ENCODE data around the gene CXorf49B.
"Not testable (repeated sequence)": the region's sequence is repeated elsewhere in the genome, so short reads cannot be mapped to it uniquely, and the experiment has no call there.

The CXorf49B gene

GRCh38 chrX:71763049-71763448, at the start of gene CXorf49B:
CXorf49B (plus strand) TSS chrX:71763349; CDS start chrX:71763424, 75 bp downstream.
- not testable (repeated sequence) for DNase-seq

DNA sequence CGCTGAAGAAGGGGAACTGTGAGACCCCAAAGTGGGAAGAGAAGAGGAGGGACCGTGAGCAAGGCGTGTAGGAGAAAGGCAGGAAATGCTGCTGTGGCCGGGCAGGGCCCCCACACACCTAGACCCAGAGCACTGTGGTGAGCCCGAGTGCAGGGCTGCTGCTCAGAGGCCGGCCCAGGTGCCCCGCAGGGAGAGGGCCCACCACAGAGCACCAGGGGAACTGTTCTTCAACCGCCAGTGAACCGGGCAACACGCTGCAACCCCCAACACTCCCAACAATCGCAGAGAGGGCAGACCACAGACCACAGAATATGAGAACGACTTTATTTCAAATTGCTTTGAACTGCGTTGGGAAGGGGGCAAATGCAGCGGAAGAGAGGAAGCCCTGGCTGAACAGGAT, 49.1 kb upstream of the CXorf49B start:
- DNase-seq: not testable (repeated sequence)

DNA sequence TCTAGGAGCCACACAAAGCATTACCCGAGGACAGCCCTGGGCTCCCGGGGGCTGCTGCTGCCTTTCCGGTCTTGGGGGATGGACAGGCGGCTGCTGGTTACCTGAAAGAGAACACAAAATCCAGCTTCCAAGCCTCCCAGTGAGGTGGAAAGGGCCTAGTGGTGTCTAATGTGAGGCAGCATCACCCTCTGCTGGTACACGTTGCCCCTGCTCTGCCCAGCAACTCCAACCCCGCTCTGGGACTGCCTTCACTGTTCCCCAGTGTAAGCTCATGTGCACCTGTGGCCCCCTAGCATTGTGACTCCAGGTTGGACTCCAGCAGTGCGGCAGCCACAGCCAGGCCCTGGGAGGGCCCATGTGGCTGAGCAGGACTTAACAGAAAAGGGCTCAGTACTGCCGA, 47.6 kb upstream of the CXorf49B start:
- not testable (repeated sequence) for DNase-seq

DNA sequence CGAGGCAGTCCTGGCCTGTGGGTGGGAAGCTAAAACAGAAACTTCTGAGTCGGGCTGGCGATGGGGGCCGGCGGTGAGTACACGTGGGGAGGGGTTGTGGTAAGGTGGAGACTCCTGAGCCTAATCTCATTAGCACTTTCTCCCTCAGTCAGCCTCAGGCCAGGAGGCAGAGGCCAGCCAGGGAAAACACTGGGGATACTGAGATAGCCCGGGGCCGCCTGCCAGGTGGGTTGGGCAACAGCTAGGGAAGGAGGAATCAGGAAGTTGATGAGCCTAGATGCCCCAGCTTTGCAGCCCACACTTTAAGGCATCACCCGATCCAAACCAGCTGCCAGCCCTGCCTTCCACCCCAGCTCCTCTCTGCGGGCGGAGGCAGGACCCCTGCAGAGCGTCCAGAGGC, 46.8 kb upstream of the CXorf49B start:
- not testable (repeated sequence) for DNase-seq

GRCh38 chrX:71718185-71718584, 45.0 kb upstream of the CXorf49B start, which contains the start of gene CXorf49:
CXorf49 (minus strand) TSS chrX:71718285; CDS start chrX:71718151, 134 bp downstream.
- DNase-seq: not testable (repeated sequence)

DNA sequence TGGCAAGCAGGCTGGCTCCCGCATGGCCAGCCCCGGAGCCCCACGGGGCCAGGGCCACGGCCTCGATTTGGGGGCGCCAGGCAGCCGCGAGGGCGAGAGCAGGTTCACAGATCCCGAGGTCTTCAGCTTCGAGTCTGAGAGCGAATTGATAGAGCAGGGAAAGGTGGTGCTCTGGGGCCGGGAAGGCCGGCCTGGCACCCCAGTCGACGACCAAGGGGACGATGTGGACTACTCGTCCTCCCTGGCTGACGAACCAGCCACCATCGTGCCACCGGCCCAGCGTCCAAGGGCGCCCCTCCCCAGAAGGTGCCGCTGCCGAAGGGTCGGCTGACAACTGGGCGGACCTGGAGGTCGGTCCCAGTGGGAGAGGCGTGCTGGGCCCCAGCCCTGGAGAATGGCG, 44.0 kb upstream of the CXorf49B start:
- peak; percentile 35 for DNase-seq

DNA sequence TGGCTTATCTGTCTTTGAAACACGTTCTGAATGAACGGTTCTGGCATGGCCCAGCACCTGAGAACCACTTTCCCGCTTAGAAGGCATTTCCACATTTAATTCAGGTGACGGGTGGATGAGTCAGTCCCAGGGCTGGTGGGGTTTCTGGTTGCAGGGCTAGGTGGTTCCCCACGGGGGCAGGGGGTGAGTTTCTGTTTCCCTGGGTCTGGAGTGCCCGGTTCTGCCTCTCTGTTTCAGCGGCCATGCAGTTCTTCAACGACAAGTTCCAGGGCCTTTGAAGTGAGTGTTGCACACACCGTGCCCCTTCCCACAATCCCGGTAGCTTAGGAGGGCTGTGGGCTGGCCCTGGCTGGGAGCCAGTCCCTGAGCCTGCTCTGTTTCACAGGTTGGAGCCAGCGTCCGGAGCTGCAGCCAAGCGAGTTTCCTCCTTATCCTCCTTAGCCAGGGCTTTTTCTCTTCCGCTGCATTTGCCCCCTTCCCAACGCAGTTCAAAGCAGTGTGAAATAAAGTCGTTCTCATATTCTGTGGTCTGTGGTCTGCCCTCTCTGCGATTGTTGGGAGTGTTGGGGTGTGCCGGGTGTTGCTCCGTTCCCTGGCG, 42.8 kb upstream of the CXorf49B start:
- not testable (repeated sequence) for DNase-seq

DNA sequence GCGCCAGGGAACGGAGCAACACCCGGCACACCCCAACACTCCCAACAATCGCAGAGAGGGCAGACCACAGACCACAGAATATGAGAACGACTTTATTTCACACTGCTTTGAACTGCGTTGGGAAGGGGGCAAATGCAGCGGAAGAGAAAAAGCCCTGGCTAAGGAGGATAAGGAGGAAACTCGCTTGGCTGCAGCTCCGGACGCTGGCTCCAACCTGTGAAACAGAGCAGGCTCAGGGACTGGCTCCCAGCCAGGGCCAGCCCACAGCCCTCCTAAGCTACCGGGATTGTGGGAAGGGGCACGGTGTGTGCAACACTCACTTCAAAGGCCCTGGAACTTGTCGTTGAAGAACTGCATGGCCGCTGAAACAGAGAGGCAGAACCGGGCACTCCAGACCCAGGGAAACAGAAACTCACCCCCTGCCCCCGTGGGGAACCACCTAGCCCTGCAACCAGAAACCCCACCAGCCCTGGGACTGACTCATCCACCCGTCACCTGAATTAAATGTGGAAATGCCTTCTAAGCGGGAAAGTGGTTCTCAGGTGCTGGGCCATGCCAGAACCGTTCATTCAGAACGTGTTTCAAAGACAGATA, 2.4 kb upstream of the CXorf49B start:
- not testable (repeated sequence) for DNase-seq

DNA sequence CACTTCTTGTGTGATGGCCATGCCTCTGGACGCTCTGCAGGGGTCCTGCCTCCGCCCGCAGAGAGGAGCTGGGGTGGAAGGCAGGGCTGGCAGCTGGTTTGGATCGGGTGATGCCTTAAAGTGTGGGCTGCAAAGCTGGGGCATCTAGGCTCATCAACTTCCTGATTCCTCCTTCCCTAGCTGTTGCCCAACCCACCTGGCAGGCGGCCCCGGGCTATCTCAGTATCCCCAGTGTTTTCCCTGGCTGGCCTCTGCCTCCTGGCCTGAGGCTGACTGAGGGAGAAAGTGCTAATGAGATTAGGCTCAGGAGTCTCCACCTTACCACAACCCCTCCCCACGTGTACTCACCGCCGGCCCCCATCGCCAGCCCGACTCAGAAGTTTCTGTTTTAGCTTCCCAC, 1.7 kb downstream of the CXorf49B start:
- DNase-seq: not testable (repeated sequence)

DNA sequence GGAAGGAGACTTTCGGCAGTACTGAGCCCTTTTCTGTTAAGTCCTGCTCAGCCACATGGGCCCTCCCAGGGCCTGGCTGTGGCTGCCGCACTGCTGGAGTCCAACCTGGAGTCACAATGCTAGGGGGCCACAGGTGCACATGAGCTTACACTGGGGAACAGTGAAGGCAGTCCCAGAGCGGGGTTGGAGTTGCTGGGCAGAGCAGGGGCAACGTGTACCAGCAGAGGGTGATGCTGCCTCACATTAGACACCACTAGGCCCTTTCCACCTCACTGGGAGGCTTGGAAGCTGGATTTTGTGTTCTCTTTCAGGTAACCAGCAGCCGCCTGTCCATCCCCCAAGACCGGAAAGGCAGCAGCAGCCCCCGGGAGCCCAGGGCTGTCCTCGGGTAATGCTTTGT, 2.5 kb downstream of the CXorf49B start:
- DNase-seq: not testable (repeated sequence)

DNA sequence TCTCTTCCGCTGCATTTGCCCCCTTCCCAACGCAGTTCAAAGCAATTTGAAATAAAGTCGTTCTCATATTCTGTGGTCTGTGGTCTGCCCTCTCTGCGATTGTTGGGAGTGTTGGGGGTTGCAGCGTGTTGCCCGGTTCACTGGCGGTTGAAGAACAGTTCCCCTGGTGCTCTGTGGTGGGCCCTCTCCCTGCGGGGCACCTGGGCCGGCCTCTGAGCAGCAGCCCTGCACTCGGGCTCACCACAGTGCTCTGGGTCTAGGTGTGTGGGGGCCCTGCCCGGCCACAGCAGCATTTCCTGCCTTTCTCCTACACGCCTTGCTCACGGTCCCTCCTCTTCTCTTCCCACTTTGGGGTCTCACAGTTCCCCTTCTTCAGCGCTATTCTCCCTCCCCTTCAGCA, 4.0 kb downstream of the CXorf49B start:
- DNase-seq: not testable (repeated sequence)

GRCh38 chrX:71778322-71778721, 15.2 kb downstream of the CXorf49B start:
- DNase-seq: not testable (repeated sequence)

- not testable (repeated sequence) for DNase-seq
Observed at GRCh38 chrX:71782225-71782949, 19.2 kb downstream of the CXorf49B start.

DNA sequence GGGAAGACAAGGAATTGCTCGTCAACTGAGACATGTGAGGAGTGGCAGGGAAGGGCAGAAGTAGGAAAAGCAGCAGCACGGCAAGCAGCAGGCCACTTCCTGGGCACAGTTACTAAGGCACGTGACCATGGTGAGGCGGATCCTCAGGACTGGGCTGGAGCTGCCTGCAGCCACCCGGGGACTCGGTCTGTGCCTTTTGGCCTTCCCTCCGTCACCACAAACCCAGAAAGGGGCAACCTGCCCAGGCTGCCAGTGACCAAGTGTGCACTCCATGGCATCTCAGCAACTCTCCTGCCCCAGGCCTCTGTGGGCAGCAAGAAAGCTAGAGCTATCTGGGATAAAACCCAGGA, 19.8 kb downstream of the CXorf49B start:
- DNase-seq: not testable (repeated sequence)

- not testable (repeated sequence) for DNase-seq
Observed at GRCh38 chrX:71783569-71784347, 20.6 kb downstream of the CXorf49B start.

DNA sequence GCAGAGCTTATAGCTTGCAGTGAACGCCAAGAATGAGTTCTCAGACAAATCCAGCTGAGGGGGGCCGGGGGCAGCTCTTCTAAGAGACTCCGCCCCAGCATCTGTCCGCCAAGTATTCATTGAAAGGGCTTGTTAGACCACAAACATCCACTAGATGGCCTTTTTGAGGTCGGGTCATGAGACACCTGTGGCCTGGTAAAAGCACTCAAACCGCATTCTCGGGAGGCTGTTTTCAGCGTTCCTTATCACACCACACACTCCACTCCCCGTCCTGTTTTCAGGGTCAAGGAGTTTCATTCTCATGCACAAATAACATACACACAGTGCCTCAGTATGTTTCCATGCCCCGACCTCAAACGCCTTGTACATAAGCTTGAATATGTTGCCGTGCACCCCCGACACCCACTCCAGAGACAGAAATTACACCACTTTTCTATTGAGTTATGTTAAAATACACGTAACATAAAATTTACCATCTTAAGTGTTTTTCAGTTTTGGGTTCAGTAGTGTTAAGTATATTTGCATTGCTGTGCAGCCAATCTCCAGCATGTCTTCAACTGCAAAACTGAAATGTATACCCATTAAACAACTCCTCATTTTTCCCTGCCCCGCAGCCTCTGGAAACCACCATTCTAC, 21.3 kb downstream of the CXorf49B start:
- DNase-seq: not testable (repeated sequence)

GRCh38 chrX:71806450-71806849, 43.3 kb downstream of the CXorf49B start:
- DNase-seq: not testable (repeated sequence)

- no peak for DNase-seq
Observed at GRCh38 chrX:71809886-71810285, 46.7 kb downstream of the CXorf49B start.

- no peak for DNase-seq
Observed at GRCh38 chrX:71814123-71814912, 51.2 kb downstream of the CXorf49B start.

DNA sequence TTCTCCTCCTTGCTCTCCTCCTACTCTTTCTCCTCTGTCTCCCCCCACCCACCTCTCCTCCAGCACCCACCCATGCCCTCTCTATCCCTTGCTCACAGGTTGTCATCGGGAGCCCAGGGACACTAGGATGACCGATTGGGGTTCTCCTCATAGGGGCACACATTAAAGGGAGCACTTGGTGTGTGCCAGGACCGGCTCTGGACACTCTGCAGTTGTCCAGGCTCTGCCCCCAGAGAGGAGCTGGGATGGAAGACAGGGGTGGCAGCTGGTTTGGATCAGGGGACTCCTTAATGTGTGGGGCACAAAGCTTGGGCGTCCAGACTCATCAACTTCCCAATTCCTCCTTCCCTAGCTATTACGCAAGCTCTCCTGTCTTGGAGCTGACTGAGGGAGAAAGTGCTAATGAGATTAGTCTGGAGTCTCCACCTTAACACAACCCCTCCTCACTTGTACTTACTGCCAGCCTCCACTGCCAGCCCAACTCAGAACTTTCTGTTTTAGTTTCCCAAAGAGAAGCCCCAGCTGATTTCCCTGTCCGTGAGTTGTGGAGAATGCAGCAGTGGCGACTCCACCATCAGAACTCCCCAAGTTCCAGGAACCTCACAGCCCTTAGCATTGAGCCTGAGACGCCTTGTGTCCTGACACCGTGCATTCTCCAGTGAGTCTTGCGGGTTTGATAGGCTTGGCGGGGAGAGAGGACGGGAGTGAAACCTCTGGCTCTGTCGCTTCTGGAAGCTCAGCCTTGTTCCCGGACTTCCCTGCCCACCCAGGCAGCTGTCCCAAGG, 52.2 kb downstream of the CXorf49B start:
- DNase-seq: no peak

DNA sequence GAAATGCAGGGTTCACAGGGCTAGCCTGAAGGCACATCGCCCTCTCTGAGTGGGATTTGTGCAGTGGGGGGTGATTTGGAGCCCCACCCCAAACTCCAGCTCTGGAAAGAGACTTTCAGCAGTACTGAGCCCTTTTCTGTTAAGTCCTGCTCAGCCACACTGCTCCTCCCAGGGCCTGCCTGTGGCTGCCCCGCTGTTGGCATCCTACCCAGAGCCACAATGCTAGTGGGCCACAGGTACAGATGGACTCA, 52.7 kb downstream of the CXorf49B start:
- DNase-seq: no peak
